H1 (cell line): ENCODE data around the gene TCERG1. TPM values are rescaled to one million over a fixed set of nuclear protein-coding genes. Genes with fewer than 3 reads are reported as not detected.

Source experiments
- CTCF ChIA-PET: fragments of 300-600 bp; sonication (Branson Sonifier 250); formaldehyde crosslinking; loops from one replicate; lab custom pipeline; 2021; ENCODE audit not compliant: partially characterized antibody; lab: Charles Lee
- POLR2A ChIA-PET: fragments of 300-600 bp; sonication (Branson Sonifier 250); formaldehyde crosslinking; loops from one replicate; lab custom pipeline; 2021; ENCODE audit warnings: inconsistent platforms; ENCODE audit not compliant: partially characterized antibody; lab: Charles Lee
- DNase-seq, 2 experiments: peaks; one replicate each; pipeline versions ENCODE4 v3.0.0 to v3.0.0-alpha.2; 2010 to 2022; ENCODE audit warnings: low spot score in 2 of 2, low read depth in 1 of 2, mixed read lengths in 1 of 2
- FAIRE-seq: peaks from 2 replicates; lab custom pipeline; 2011; peaks lifted over from hg19 to GRCh38; lab: Jason Lieb, UNC
- H2AFZ ChIP-seq: 2 replicates; pipeline ENCODE4 v1.8.1; 2012; ENCODE audit warnings: low read length, inconsistent platforms
- H2AK5ac ChIP-seq: 2 replicates; pipeline ENCODE4 v1.6.1; 2013; ENCODE audit warnings: low read depth, low read length
- H2BK120ac ChIP-seq: replicated peaks from 2 replicates; pipeline ENCODE3; 2013; ENCODE audit warnings: low read depth, low read length, inconsistent platforms
- H2BK12ac ChIP-seq: 2 replicates; pipeline ENCODE4 v1.6.1; 2013; ENCODE audit warnings: low read depth, low read length
- H2BK15ac ChIP-seq: 2 replicates; pipeline ENCODE4 v1.6.1; 2013; ENCODE audit warnings: low read length
- H2BK20ac ChIP-seq: 2 replicates; pipeline ENCODE4 v1.6.1; 2013; ENCODE audit warnings: low read length
- H2BK5ac ChIP-seq: 2 replicates; pipeline ENCODE4 v1.6.1; 2013; ENCODE audit warnings: low read depth, low read length
- H3K14ac ChIP-seq: 2 replicates; pipeline ENCODE4 v1.6.1; 2013; ENCODE audit warnings: inconsistent platforms; ENCODE audit not compliant: insufficient read length
- H3K18ac ChIP-seq: 2 replicates; pipeline ENCODE4 v1.6.1; 2013; ENCODE audit warnings: low read length; ENCODE audit errors: extremely low read depth
- H3K23ac ChIP-seq: 2 replicates; pipeline ENCODE4 v1.6.1; 2013; ENCODE audit warnings: inconsistent platforms; ENCODE audit not compliant: insufficient read length
- H3K23me2 ChIP-seq: 2 replicates; pipeline ENCODE4 v1.6.1; 2013; ENCODE audit warnings: low read depth, low read length
- H3K27ac ChIP-seq: 2 replicates; pipeline ENCODE4 v1.6.1; 2011; ENCODE audit warnings: low read depth, low read length, inconsistent platforms
- H3K27me3 ChIP-seq, 4 experiments: replicated peaks in 1 of 4; 1 replicate in 1 of 4; 2 replicates in 3 of 4; pipeline versions ENCODE4 v1.6.1 to v1.8.1; 2011 to 2013; ENCODE audit warnings: low read length in 3 of 4, mild to moderate bottlenecking in 3 of 4, inconsistent platforms in 2 of 4, mixed read lengths in 2 of 4, moderate library complexity in 1 of 4; ENCODE audit not compliant: control insufficient read depth in 3 of 4, insufficient read depth in 3 of 4; ENCODE audit errors: extremely low read depth in 1 of 4
- H3K36me3 ChIP-seq, 4 experiments: 2 replicates each; pipeline versions ENCODE4 v1.6.1 to v1.8.1; 2011 to 2013; ENCODE audit warnings: mild to moderate bottlenecking in 4 of 4, low read length in 3 of 4, moderate library complexity in 2 of 4, control low read depth in 1 of 4, inconsistent platforms in 1 of 4; ENCODE audit not compliant: insufficient read depth in 4 of 4, control insufficient read depth in 2 of 4
- H3K4ac ChIP-seq: replicated peaks from 2 replicates; pipeline ENCODE3; 2013; ENCODE audit warnings: low read length, low read depth, mixed read lengths, inconsistent platforms; ENCODE audit not compliant: insufficient read length
- H3K4me1 ChIP-seq, 4 experiments: replicated peaks in 1 of 4; 1 replicate in 1 of 4; 2 replicates in 3 of 4; pipeline versions ENCODE4 v1.6.1 to v1.8.1; 2011 to 2013; ENCODE audit warnings: low read length in 3 of 4, inconsistent platforms in 2 of 4, mixed read lengths in 1 of 4; ENCODE audit not compliant: insufficient read depth in 4 of 4, control insufficient read depth in 3 of 4
- H3K4me2 ChIP-seq, 2 experiments: 2 replicates each; pipeline versions ENCODE4 v1.6.1 to v1.8.1; 2011 to 2013; ENCODE audit warnings: low read depth in 2 of 2, low read length in 2 of 2, control low read depth in 1 of 2, inconsistent platforms in 1 of 2, mild to moderate bottlenecking in 1 of 2; ENCODE audit not compliant: insufficient read depth in 1 of 2
- H3K4me3 ChIP-seq, 4 experiments: fragments of 200-600, 300-600 bp in 1 of 4; sonication (generic), shearing (Covaris generic), sonication (Bioruptor Twin) in 1 of 4; 2 replicates each; pipeline versions ENCODE4 v1.5.1 to v1.8.1; 2011 to 2016; ENCODE audit warnings: low read length in 4 of 4, low read depth in 3 of 4, control low read depth in 2 of 4, inconsistent platforms in 2 of 4, mild to moderate bottlenecking in 2 of 4, mixed read lengths in 1 of 4, moderate library complexity in 1 of 4; ENCODE audit not compliant: insufficient read depth in 2 of 4; ENCODE audit errors: extremely low read depth in 1 of 4
- H3K56ac ChIP-seq: replicated peaks from 2 replicates; pipeline ENCODE3; 2013; ENCODE audit warnings: low read depth, mild to moderate bottlenecking, mixed read lengths, low read length, inconsistent platforms; ENCODE audit not compliant: insufficient read length
- H3K79me1 ChIP-seq: 2 replicates; pipeline ENCODE4 v1.6.1; 2013; ENCODE audit warnings: low read depth, low read length, control low read depth
- H3K79me2 ChIP-seq, 2 experiments: 2 replicates each; pipeline versions ENCODE4 v1.6.1 to v1.8.1; 2012 to 2013; ENCODE audit warnings: low read length in 2 of 2, mild to moderate bottlenecking in 2 of 2, inconsistent platforms in 1 of 2; ENCODE audit not compliant: insufficient read depth in 2 of 2, control insufficient read depth in 1 of 2
- H3K9ac ChIP-seq, 4 experiments: replicated peaks in 1 of 4; 1 replicate in 1 of 4; 2 replicates in 3 of 4; pipeline versions ENCODE4 v1.6.1 to v1.8.1; 2011 to 2013; ENCODE audit warnings: low read depth in 3 of 4, low read length in 3 of 4, control low read depth in 2 of 4, mild to moderate bottlenecking in 2 of 4, moderate library complexity in 2 of 4, inconsistent platforms in 1 of 4; ENCODE audit errors: extremely low read depth in 1 of 4
- H3K9me3 ChIP-seq, 2 experiments: 2 replicates each; pipeline versions ENCODE4 v1.6.1 to v1.8.1; 2012 to 2013; ENCODE audit warnings: mild to moderate bottlenecking in 2 of 2, moderate library complexity in 2 of 2, control low read depth in 1 of 2, inconsistent platforms in 1 of 2, low read depth in 1 of 2, low read length in 1 of 2, mixed read lengths in 1 of 2; ENCODE audit not compliant: insufficient read depth in 2 of 2
- H4K20me1 ChIP-seq, 2 experiments: replicated peaks in 1 of 2; 2 replicates each; pipeline versions ENCODE3 to v1.8.1; 2011 to 2013; ENCODE audit warnings: inconsistent platforms in 2 of 2, low read length in 2 of 2, mild to moderate bottlenecking in 1 of 2; ENCODE audit not compliant: insufficient read depth in 2 of 2, control insufficient read depth in 1 of 2
- H4K5ac ChIP-seq: 2 replicates; pipeline ENCODE4 v1.6.1; 2013; ENCODE audit warnings: low read length, low read depth, mixed read lengths, inconsistent platforms; ENCODE audit not compliant: insufficient read length
- H4K8ac ChIP-seq: 2 replicates; pipeline ENCODE4 v1.8.0; 2013; ENCODE audit warnings: mild to moderate bottlenecking, moderate library complexity, low read length, inconsistent platforms; ENCODE audit not compliant: insufficient read depth; ENCODE audit errors: extremely low read depth
- H4K91ac ChIP-seq: replicated peaks from 2 replicates; pipeline ENCODE3; 2013; ENCODE audit warnings: low read length, mixed read lengths, inconsistent platforms; ENCODE audit not compliant: insufficient read length
- CBX5 ChIP-seq: fragments of 300-800, 300-1000 bp; sonication (generic); IDR thresholded peaks from 2 replicates; pipeline ENCODE4 v1.7.1; 2016; ENCODE audit warnings: antibody characterized with exemption, low read length, low read depth
- CHD2 ChIP-seq: IDR thresholded peaks from 2 replicates; pipeline ENCODE4 v1.6.1; 2012; ENCODE audit warnings: low read length, improper control_type of control experiment
- EGR1 ChIP-seq: IDR thresholded peaks from 2 replicates; pipeline ENCODE4 v1.6.1; 2011; ENCODE audit warnings: low read depth, low read length, borderline replicate concordance
- GABPA ChIP-seq: IDR thresholded peaks from 2 replicates; pipeline ENCODE4 v1.6.1; 2011; ENCODE audit warnings: mild to moderate bottlenecking, low read length, moderate library complexity, borderline replicate concordance; ENCODE audit not compliant: insufficient read depth
- HDAC2 ChIP-seq, 2 experiments: fragments of 300-600 bp in 1 of 2; sonication (generic) in 1 of 2; IDR thresholded peaks; 2 replicates each; pipeline ENCODE4 v1.6.1; 2011 to 2012; ENCODE audit warnings: low read depth in 2 of 2, low read length in 2 of 2, mild to moderate bottlenecking in 2 of 2, moderate library complexity in 2 of 2, borderline replicate concordance in 1 of 2, inconsistent platforms in 1 of 2
- HDAC6 ChIP-seq: IDR thresholded peaks from one replicate; pipeline ENCODE4 v1.7.1; 2012; ENCODE audit warnings: low read depth, mild to moderate bottlenecking, inconsistent platforms, low read length, moderate library complexity
- MAFK ChIP-seq: IDR thresholded peaks from 2 replicates; pipeline ENCODE4 v1.6.1; 2012; ENCODE audit warnings: low read depth, mild to moderate bottlenecking, improper control_type of control experiment, low read length
- NANOG ChIP-seq: IDR thresholded peaks from 2 replicates; pipeline ENCODE4 v1.6.1; 2011; ENCODE audit warnings: low read length, low read depth, mild to moderate bottlenecking, inconsistent platforms; ENCODE audit not compliant: insufficient read depth, poor library complexity, severe bottlenecking
- RAD21 ChIP-seq, 2 experiments: IDR thresholded peaks in 1 of 2; conservative IDR thresholded peaks in 1 of 2; 2 replicates each; pipeline ENCODE4 v1.6.1; 2011; ENCODE audit warnings: low read depth in 2 of 2, low read length in 2 of 2, improper control_type of control experiment in 1 of 2, inconsistent platforms in 1 of 2, mild to moderate bottlenecking in 1 of 2, moderate library complexity in 1 of 2
- SP4 ChIP-seq: IDR thresholded peaks from 2 replicates; pipeline ENCODE4 v1.6.1; 2012; ENCODE audit warnings: low read length, inconsistent platforms
- TCF12 ChIP-seq: IDR thresholded peaks from 2 replicates; pipeline ENCODE4 v1.6.1; 2011; ENCODE audit warnings: low read depth, mild to moderate bottlenecking, low read length
- TEAD4 ChIP-seq: IDR thresholded peaks from 2 replicates; pipeline ENCODE4 v1.6.1; 2012; ENCODE audit warnings: low read depth, low read length, inconsistent platforms, mixed read lengths
- USF2 ChIP-seq: IDR thresholded peaks from 2 replicates; pipeline ENCODE4 v1.6.1; 2011; ENCODE audit warnings: low read length, improper control_type of control experiment
- ZNF274 ChIP-seq: IDR thresholded peaks from 2 replicates; pipeline ENCODE4 v1.7.0; 2012; ENCODE audit warnings: low read length, borderline replicate concordance; ENCODE audit errors: extremely low read depth
- polyA plus RNA-seq, 7 experiments: library from polyadenylated mRNA; depleted of rRNA in 3 of 7; stranded (reverse) in 5 of 7; unstranded in 2 of 7; fragments of >200 nt in 5 of 7; fragments of 200-250 nt in 2 of 7; gene quantifications; 1 replicate in 5 of 7; 2 replicates in 1 of 7; 4 replicates in 1 of 7; pipeline versions ENCODE4 v1.2.1 to v1.2.3, GENCODE V29; 2011 to 2013; ENCODE audit warnings: missing spikeins in 2 of 7, mixed read lengths in 2 of 7
- total RNA-seq: library from RNA; stranded (reverse); fragmentation: NEBNext Ultra II Directional; extraction: Animal tissue kit (Norgen Biotek cat#: 25700); gene quantifications from 2 replicates; pipeline ENCODE4 v1.2.1, GENCODE V29; 2021

The TCERG1 gene
- total and polyA plus RNA-seq, 2 of the 8 experiments (the other 6 are each of a cell fraction or from before 2014, with no cell fraction given): 105 to 122 TPM

- no peak overlapping the region for H3K27ac ChIP-seq
- no peak overlapping the region for H4K8ac ChIP-seq
- H3K4me1 ChIP-seq: no peaks in the 10 kb centered on the region
- no peaks in the 10 kb centered on the region for H3K23me2 ChIP-seq
- no peaks in the 10 kb centered on the region for H3K27me3 ChIP-seq
- H3K56ac ChIP-seq: no peak overlapping the region
- no peak overlapping the region for H3K23ac ChIP-seq
- H3K9ac ChIP-seq: no peak overlapping the region
- no peaks in the 10 kb centered on the region for H3K9me3 ChIP-seq
- H3K4me2 ChIP-seq: no peak overlapping the region
- no peak overlapping the region for H3K18ac ChIP-seq
- no peak overlapping the region for H2BK15ac ChIP-seq
- ChIA-PET POLR2A (interaction anchor here (0.7 kb wide), 1 partner anchor 10 kb away, joined by 3 read pairs; no protein-coding TSS in a partner anchor), CTCF (no interaction called here)
- H3K4me3 ChIP-seq: no peak overlapping the region
- no peak overlapping the region for H3K4ac ChIP-seq
- H3K14ac ChIP-seq: no peak overlapping the region
- DNase-seq: no peak
- H3K79me1 ChIP-seq: no peaks in the 10 kb centered on the region
- no peaks in the 10 kb centered on the region for H3K36me3 ChIP-seq
- H2BK5ac ChIP-seq: no peak overlapping the region
- H2BK120ac ChIP-seq: no peak overlapping the region
- no peak for FAIRE-seq
- no peak overlapping the region for H4K5ac ChIP-seq
- H2AFZ ChIP-seq: no peak overlapping the region
- H2AK5ac ChIP-seq: no peak overlapping the region
- no peaks in the 10 kb centered on the region for H3K79me2 ChIP-seq
- H4K91ac ChIP-seq: no peak overlapping the region
- no peak overlapping the region for H2BK20ac ChIP-seq
- no peak overlapping the region for H2BK12ac ChIP-seq
- H4K20me1 ChIP-seq: no peaks in the 10 kb centered on the region
- TF ChIP-seq HDAC6: no peak
- no peak for TF ChIP-seq TEAD4
- no peak for TF ChIP-seq MAFK
- no peak for TF ChIP-seq USF2
- no peak for TF ChIP-seq TCF12
- TF ChIP-seq RAD21 (IDR thresholded peaks at IDR 0.05 in 1 of 2, conservative IDR thresholded peaks at IDR 0.05 in 1 of 2; ENCODE audit: low read depth in 2 of 2, low read length in 2 of 2): no peak
- no peak for TF ChIP-seq SP4
- TF ChIP-seq GABPA: no peak
- no peak for TF ChIP-seq HDAC2 (IDR thresholded peaks at IDR 0.05; ENCODE audit: borderline replicate concordance in 1 of 2, low read depth in 2 of 2, low read length in 2 of 2)
- TF ChIP-seq CBX5: no peak
- TF ChIP-seq ZNF274: no peak
- no peak for TF ChIP-seq NANOG
- no peak for TF ChIP-seq CHD2
- no peak for TF ChIP-seq EGR1
Observed at GRCh38 chr5:146419696-146420095, 27.4 kb upstream of the TCERG1 start.
